Fibroblast of pulmonary artery (primary cell): Measurements from ENCODE around the gene KDM4C.

Source experiments
- DNase-seq: peaks from one replicate; pipeline ENCODE4 v3.0.0-alpha.2; 2010; ENCODE audit warnings: low read depth
- H3K4me3 ChIP-seq: replicated peaks from 2 replicates; pipeline ENCODE4 v1.5.1; 2011; ENCODE audit warnings: low read depth, mild to moderate bottlenecking, control low read depth, low read length, moderate library complexity
- TF ChIP-seq, protein P1 (sequence below): IDR thresholded peaks from 2 replicates; pipeline ENCODE4 v1.5.1; 2011; ENCODE audit warnings: mild to moderate bottlenecking, control low read depth, low read length, inconsistent platforms; ENCODE audit errors: missing control alignments

Gene KDM4C

DNA sequence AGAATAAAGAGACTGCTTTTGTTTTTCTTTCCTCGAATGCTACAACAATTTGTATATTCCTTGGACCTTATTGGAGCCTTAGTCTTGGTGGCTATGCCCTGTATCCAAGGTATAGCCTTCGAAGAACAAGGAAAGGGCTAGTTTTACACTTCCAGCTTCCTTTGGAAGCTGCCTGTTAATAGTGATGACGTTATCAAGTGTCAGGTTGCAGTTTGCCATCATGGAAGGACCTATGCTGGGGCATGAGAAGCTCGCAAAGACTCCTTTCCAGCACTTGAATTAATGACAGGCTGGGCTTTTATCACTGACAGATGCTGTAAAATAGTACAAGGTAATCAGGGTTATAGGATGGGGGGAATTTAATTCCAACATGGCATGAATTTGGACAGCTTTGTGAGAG, 157.9 kb downstream of the KDM4C start:
- H3K4me3 ChIP-seq, result no peak overlapping the region
- TF ChIP-seq, protein P1, sequence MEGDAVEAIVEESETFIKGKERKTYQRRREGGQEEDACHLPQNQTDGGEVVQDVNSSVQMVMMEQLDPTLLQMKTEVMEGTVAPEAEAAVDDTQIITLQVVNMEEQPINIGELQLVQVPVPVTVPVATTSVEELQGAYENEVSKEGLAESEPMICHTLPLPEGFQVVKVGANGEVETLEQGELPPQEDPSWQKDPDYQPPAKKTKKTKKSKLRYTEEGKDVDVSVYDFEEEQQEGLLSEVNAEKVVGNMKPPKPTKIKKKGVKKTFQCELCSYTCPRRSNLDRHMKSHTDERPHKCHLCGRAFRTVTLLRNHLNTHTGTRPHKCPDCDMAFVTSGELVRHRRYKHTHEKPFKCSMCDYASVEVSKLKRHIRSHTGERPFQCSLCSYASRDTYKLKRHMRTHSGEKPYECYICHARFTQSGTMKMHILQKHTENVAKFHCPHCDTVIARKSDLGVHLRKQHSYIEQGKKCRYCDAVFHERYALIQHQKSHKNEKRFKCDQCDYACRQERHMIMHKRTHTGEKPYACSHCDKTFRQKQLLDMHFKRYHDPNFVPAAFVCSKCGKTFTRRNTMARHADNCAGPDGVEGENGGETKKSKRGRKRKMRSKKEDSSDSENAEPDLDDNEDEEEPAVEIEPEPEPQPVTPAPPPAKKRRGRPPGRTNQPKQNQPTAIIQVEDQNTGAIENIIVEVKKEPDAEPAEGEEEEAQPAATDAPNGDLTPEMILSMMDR, result no peak
- DNase-seq, result no peak

DNA sequence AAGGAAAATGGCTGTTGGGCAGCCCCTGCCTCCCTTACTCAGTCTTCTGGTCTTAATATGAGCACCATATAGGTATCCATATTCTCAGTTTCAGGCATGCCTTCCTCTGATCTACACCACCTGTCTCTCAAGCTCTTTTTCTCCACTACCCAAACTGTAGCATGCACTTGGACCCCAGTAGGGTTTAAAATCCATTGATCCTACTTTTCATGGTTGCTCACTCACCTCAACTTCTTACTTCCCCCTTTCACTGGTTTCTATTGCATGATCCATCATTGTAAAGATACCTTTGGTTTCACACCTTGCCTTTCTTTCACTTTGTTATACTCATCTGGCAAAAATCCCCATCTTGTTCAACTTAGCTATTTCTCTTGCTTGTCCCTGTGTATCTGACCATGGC, 159.4 kb downstream of the KDM4C start:
- H3K4me3 ChIP-seq, result no peak overlapping the region
- DNase-seq, result no peak
- TF ChIP-seq, protein P1, result no peak

DNA sequence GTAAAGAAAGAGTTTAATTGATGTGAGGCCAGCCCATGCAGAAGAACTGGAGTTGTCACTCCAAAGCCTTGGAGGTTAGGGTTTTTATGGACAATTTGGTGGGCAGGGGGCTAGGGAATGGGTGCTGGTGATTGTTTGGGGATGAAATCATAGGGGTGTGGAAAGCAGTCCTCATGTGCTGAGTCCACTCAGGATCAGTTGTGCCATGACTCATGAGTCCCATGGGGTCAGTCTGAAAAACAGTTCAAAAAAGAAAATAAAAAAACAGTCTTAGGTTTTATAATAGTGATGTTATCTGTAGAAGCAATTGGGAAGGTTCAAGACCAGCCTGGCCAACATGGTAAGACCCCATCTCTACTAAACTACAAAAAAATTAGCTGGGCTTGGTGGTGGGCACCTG, 162.3 kb downstream of the KDM4C start:
- TF ChIP-seq, protein P1, result no peak
- H3K4me3 ChIP-seq, result no peak overlapping the region
- no peak for DNase-seq

DNA sequence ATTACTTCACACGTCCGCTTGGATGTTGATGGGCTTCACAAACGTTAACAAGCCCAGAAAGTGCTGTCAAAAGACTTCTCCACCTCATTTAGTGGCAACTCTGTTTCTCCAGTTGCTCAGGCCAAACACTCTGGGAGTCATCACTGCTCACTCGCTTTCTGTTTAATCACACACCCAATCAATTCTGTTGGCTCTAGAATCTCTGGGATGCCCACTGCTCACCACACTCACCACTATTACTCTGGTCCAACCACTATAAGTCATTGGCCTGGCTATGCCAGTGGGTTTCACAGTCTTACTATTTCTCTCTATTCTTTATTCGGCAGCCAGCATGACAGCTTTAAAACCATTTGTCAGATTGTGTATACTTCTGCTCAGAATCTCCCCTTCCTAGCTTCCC, 163.5 kb downstream of the KDM4C start:
- TF ChIP-seq, protein P1, result no peak
- no peak for DNase-seq

DNA sequence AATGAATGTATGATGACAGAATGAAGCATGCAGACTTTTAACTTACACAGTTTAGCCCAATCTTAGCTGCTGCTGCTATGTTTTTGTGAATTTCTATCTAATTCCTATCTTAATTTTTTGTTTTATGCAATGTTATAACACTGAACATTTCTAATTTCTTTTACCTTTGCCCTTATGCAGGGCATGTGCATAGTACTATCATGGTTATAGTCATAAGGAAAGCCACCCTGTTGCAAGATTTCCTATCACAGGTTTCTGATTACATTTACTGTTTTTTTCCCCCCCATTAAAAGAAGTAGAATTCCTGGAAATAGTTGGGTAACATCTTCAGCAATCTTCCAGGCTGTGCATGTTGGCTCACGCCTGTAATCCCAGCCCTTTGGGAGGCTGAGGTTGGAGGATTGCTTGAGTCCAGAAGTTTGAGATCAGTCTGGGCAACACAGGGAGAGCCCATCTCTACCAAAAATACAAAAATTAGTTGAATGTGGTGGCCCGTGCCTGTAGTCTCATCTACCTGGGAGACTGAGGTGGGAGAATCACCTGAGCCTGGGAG, 164.4 kb downstream of the KDM4C start:
- no peak for DNase-seq
- no peak overlapping the region for H3K4me3 ChIP-seq
- TF ChIP-seq, protein P1, result no peak

More for the DNA sequence above, 163.5 kb downstream of the KDM4C start:
- H3K4me3 ChIP-seq, result no peak overlapping the region

DNA sequence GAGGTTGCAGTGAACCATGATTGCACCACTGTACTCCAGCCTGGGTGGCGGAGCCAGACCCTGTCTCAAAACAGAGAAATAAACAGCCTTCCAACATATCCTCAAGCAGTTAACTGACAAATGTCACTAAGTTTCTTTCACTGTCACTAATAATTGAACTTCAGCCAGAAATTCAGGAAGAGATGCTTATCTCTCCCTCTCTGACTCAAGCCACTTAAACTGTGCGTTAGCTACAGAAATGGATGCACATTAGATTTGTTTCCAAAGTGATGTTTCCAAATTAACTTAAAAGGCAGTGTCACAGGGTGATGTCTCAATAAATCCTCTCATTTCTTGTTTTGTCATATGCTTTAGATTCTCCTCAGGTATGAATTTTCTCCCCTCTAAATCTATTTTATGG, 164.9 kb downstream of the KDM4C start:
- DNase-seq, result no peak
- TF ChIP-seq, protein P1, result no peak
- no peak overlapping the region for H3K4me3 ChIP-seq

DNA sequence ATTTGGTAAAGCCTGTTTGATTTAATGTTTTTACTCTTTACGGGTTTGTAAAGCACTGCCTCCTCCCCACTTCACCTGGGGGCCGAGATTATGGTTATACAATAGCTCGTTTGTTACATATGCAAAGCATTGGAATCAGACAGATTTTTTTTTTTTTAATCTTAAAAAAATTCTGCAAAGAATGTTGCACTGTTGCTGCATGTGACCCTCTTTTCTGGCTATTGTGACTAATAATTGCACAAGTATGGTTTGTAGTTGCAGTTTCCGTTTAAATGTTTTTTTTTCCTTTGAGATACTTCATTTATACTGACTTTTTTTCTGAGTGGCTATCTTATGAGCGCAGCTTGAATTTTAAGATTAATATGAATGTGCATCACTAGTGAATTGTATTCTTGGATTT, 165.3 kb downstream of the KDM4C start:
- DNase-seq, result no peak
- no peak overlapping the region for H3K4me3 ChIP-seq
- TF ChIP-seq, protein P1, result no peak
